Smooth muscle cell of the coronary artery (primary cell): Measurements from ENCODE around the gene SIRT3. TPM values are rescaled to one million over a fixed set of nuclear protein-coding genes. Genes with fewer than 3 reads are reported as not detected.

ENCODE experiments used
- total RNA-seq: library from RNA; depleted of rRNA; stranded (reverse); fragments of >200 nt; gene quantifications from 2 replicates; pipeline ENCODE4 v1.2.3, GENCODE V29; 2014; ENCODE audit warnings: low replicate concordance

Gene SIRT3
- total RNA-seq = 7.4 and 8.7 TPM in 2 replicates

GRCh38 chr11:235997-236773, at the start of gene SIRT3:
Gene SIRT3 (minus strand): TSS chr11:236342. CDS start chr11:236328, 14 bp downstream.

GRCh38 chr11:278001-278951, 42.1 kb upstream of the SIRT3 start, which contains the start of gene NLRP6:
Gene NLRP6 (plus strand): TSS chr11:278407. CDS start chr11:278570, 163 bp downstream.

GRCh38 chr11:236774-237767, 929 bp upstream of the SIRT3 start, which contains the start of gene PSMD13:
Gene PSMD13 (plus strand): TSS chr11:236976. CDS start chr11:237050, 74 bp downstream.

GRCh38 chr11:207208-207862, 28.8 kb downstream of the SIRT3 start, which contains the start of the genes BET1L and RIC8A:
Gene BET1L (minus strand): TSS chr11:207399. CDS start chr11:207321, 78 bp downstream.
Gene RIC8A (plus strand): TSS chr11:207708. CDS start chr11:208855, 1,147 bp downstream.

GRCh38 chr11:192674-193128, 43.4 kb downstream of the SIRT3 start, which contains the start of gene SCGB1C1:
Gene SCGB1C1 (plus strand): TSS chr11:193078. CDS start chr11:193100, 22 bp downstream.

Other genes with a start within 250 kb of the SIRT3 start
- gene SCGB1C1, start 43.3 kb downstream of the SIRT3 start, total RNA-seq = not detected in 2 replicates
- 17.9 and 26.1 TPM in 2 replicates for gene BET1L, start 28.9 kb downstream of the SIRT3 start, total RNA-seq
- gene RIC8A, start 28.6 kb downstream of the SIRT3 start, total RNA-seq = 185 and 189 TPM in 2 replicates
- gene PSMD13, start 634 bp upstream of the SIRT3 start, total RNA-seq = 74.6 and 196 TPM in 2 replicates
- gene NLRP6, start 42.1 kb upstream of the SIRT3 start, total RNA-seq = not detected in 2 replicates
- gene PGGHG, start 52.8 kb upstream of the SIRT3 start, total RNA-seq = 8.8 and 12.3 TPM in 2 replicates
- gene IFITM5, start 63.2 kb upstream of the SIRT3 start, total RNA-seq = not detected in 2 replicates
- 63.3 and 214 TPM in 2 replicates for gene IFITM2, start 71.5 kb upstream of the SIRT3 start, total RNA-seq
- 12.6 and 143 TPM in 2 replicates for gene IFITM1, start 77.7 kb upstream of the SIRT3 start, total RNA-seq
- 74.6 and 147 TPM in 2 replicates for gene IFITM3, start 84.5 kb upstream of the SIRT3 start, total RNA-seq
- gene B4GALNT4, start 133.2 kb upstream of the SIRT3 start, total RNA-seq = 1.1 and 2.8 TPM in 2 replicates
- 0.12 and 0.60 TPM in 2 replicates for gene PKP3, start 157.9 kb upstream of the SIRT3 start, total RNA-seq
- 5.7 and 17.8 TPM in 2 replicates for gene SIGIRR, start 178.7 kb upstream of the SIRT3 start, total RNA-seq
- gene ANO9, start 205.7 kb upstream of the SIRT3 start, total RNA-seq = not detected in 2 replicates
- 26.9 and 49.1 TPM in 2 replicates for gene PTDSS2, start 213.9 kb upstream of the SIRT3 start, total RNA-seq